ENCODE measurements around the gene ZPLD1. TPM values are rescaled to one million over a fixed set of nuclear protein-coding genes. Genes with fewer than 3 reads are reported as not detected.

ZPLD1 gene
- total RNA-seq, 1 donor from 2014 or later: not detected

DNA sequence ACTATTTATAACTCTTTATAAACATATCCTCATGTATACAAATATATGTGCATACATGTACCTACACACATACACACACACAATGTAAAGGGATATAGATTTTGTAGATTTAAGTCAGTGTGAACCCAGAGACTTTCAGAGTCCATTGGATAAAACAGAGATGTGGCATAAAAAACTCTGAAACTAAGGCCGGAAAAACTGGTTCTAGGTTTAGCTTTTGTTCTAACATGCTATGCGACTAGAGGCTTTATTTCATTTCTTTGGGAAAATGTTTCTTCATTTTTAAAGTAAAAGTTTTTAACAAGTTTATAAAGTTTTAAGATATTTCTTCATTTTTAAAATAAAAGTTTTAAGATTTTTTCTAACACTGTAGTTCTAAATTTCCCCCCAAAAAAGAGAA, 36.7 kb downstream of the ZPLD1 start:
- Mint-ChIP-seq H3K27me3 (ENCODE audit: low read depth) (peaks cover 4% of the 10 kb centered on the region), H3K4me1 (ENCODE audit: low read depth) (no peaks in the 10 kb centered on the region), H3K4me3 (ENCODE audit: low read depth) (no peak overlapping the region), H3K27ac (no peak overlapping the region), H3K36me3 (ENCODE audit: low read depth) (no peaks in the 10 kb centered on the region), H3K9me3 (no peaks in the 10 kb centered on the region)
- intact Hi-C loops (cut with micrococcal nuclease): no loop called here
- no peak for DNase-seq (ENCODE audit: low spot score)

DNA sequence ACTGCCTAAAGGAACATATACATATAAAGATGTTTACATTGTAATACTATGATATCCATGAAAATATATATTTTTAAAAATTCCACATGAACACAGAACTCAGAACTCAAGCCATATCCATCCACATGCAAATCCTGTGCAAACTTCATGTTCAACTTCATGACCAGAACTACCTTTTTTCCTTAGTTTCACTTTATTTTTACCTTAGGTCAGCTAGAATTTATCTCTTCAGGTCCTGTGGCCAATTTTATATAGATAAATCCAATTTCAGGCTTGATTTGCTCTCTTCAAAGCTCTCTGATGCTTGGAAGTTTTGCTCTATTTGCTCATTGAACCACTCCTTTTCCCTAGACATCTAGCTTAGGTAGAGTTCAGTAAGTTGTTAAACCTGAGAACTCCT, 38.8 kb downstream of the ZPLD1 start:
- intact Hi-C loops (cut with micrococcal nuclease): no loop called here
- Mint-ChIP-seq H3K27me3 (ENCODE audit: low read depth) (no peaks in the 10 kb centered on the region), H3K27ac (no peak overlapping the region), H3K9me3 (no peaks in the 10 kb centered on the region), H3K4me1 (ENCODE audit: low read depth) (no peaks in the 10 kb centered on the region), H3K4me3 (ENCODE audit: low read depth) (no peak overlapping the region), H3K36me3 (ENCODE audit: low read depth) (no peaks in the 10 kb centered on the region)
- no peak for DNase-seq (ENCODE audit: low spot score)

DNA sequence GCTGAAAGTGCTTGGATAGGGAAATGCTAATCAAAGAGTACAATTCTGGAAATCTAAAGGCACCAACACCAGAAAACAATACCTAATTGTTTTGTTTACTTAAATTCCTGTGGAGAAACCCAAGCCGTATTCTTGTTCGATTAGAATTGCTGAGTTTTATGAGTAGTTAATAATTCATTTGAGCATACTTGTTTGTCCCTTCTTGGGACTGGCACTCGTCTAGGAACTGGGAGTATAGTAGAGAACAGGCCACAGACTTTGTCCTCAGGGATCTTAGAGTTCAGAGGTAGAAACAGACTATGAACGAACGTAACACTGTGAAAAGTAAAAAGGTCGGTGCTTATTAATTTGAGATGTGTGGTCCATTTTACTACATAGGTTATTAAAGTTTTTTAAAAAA, 39.4 kb downstream of the ZPLD1 start:
- no peaks in the 10 kb centered on the region for H3K36me3 Mint-ChIP-seq (ENCODE audit: low read depth)
- intact Hi-C loops (cut with micrococcal nuclease): no loop called here
- H3K4me1 Mint-ChIP-seq (ENCODE audit: low read depth): no peaks in the 10 kb centered on the region
- no peak for DNase-seq (ENCODE audit: low spot score)
- H3K27ac Mint-ChIP-seq: no peak overlapping the region
- H3K27me3 Mint-ChIP-seq (ENCODE audit: low read depth): no peaks in the 10 kb centered on the region
- H3K4me3 Mint-ChIP-seq (ENCODE audit: low read depth): no peak overlapping the region
- no peaks in the 10 kb centered on the region for H3K9me3 Mint-ChIP-seq

DNA sequence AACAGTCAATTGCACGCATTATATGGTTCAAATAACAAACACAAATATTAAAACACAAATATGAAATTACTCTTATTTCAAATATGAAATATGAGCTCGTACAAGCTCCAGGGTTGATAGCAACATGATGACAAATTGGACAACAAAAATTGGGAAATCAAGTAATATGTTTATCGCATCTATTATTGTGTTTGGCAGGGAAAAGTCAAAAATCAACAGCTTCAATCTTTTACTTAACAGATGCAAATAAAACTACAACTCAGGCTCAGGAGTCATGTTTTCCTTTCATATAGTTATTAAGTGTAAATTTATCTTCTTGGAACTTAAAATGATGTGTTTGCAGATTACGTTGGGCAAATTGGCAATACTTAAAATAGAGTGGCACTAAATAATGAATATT, 41.4 kb downstream of the ZPLD1 start:
- no peaks in the 10 kb centered on the region for H3K9me3 Mint-ChIP-seq
- H3K4me3 Mint-ChIP-seq (ENCODE audit: low read depth): no peak overlapping the region
- no peaks in the 10 kb centered on the region for H3K36me3 Mint-ChIP-seq (ENCODE audit: low read depth)
- DNase-seq (ENCODE audit: low spot score): no peak
- intact Hi-C loops (cut with micrococcal nuclease): no loop called here
- no peak overlapping the region for H3K27ac Mint-ChIP-seq
- peaks cover 1% of the 10 kb centered on the region for H3K4me1 Mint-ChIP-seq (ENCODE audit: low read depth)
- H3K27me3 Mint-ChIP-seq (ENCODE audit: low read depth): no peaks in the 10 kb centered on the region

DNA sequence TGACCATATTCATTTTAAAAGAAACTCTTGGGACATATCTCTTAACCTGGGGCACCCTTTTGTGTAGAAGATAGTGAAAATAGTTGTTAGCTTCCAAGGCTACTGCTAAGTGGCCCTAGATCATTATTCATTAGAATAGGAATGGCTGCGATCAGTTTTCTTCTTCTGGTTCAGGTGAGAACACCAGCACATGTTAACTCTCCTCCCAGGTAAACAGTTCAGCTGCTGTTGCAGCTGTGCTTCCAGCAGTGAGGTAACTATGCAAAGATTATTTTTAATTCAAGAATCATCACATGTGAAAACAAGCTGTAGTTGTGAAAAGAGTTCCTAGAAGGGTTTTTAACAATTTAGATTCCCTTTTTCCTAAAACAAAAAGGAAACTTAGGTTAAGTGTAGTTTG, 43.3 kb downstream of the ZPLD1 start:
- Mint-ChIP-seq H3K4me3 (ENCODE audit: low read depth) (no peak overlapping the region), H3K4me1 (ENCODE audit: low read depth) (peaks cover 1% of the 10 kb centered on the region), H3K27ac (no peak overlapping the region), H3K27me3 (ENCODE audit: low read depth) (no peaks in the 10 kb centered on the region), H3K36me3 (ENCODE audit: low read depth) (no peaks in the 10 kb centered on the region), H3K9me3 (no peaks in the 10 kb centered on the region)
- no peak for DNase-seq (ENCODE audit: low spot score)
- intact Hi-C loops (cut with micrococcal nuclease): no loop called here

DNA sequence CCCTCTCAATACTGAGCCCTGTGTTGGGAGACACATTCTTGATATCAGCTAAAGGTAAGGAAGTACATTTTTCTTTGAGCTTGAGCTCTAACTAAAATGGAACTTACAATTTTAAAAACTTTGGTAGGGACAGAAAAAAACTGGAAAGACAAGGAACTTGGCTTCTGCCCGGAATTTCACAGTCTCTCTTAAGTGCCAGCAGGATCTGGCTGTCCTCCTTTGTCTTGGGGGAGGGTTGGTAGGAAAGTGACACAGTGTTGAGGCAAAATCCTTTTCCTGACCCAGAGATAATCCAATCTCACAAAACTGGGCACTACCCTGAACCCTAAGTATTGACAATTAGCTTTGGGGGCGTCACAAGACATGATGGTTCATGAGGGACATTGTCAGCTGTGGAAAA, 45.3 kb downstream of the ZPLD1 start:
- no peak for DNase-seq (ENCODE audit: low spot score)
- H3K9me3 Mint-ChIP-seq: no peaks in the 10 kb centered on the region
- intact Hi-C loops (cut with micrococcal nuclease): no loop called here
- no peaks in the 10 kb centered on the region for H3K27me3 Mint-ChIP-seq (ENCODE audit: low read depth)
- H3K4me1 Mint-ChIP-seq (ENCODE audit: low read depth): peaks cover 1% of the 10 kb centered on the region
- no peaks in the 10 kb centered on the region for H3K36me3 Mint-ChIP-seq (ENCODE audit: low read depth)
- no peak overlapping the region for H3K4me3 Mint-ChIP-seq (ENCODE audit: low read depth)
- H3K27ac Mint-ChIP-seq: no peak overlapping the region

DNA sequence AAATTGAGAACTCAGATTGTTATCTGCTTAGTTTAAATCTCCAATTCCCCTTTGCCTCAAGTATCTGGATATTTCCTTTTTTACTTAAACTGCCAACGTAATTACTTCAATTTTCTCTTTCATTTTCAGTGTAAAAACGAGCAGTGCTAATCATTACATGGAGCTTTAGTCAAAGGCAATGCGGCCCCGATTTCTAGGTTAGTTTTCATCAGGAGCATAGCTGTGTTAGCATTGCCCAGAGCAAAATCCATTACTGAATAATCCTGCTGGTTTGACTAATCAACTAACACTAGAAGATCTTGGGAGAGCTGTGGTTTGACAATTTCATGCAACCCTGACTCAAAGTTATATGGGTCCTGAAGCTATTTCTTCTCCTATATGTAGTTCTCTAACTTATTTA, 46.2 kb downstream of the ZPLD1 start:
- Mint-ChIP-seq H3K36me3 (ENCODE audit: low read depth) (no peaks in the 10 kb centered on the region), H3K4me1 (ENCODE audit: low read depth) (peaks cover 1% of the 10 kb centered on the region), H3K4me3 (ENCODE audit: low read depth) (no peak overlapping the region), H3K27ac (no peak overlapping the region), H3K9me3 (no peaks in the 10 kb centered on the region), H3K27me3 (ENCODE audit: low read depth) (no peaks in the 10 kb centered on the region)
- no peak for DNase-seq (ENCODE audit: low spot score)
- intact Hi-C loops (cut with micrococcal nuclease): no loop called here

DNA sequence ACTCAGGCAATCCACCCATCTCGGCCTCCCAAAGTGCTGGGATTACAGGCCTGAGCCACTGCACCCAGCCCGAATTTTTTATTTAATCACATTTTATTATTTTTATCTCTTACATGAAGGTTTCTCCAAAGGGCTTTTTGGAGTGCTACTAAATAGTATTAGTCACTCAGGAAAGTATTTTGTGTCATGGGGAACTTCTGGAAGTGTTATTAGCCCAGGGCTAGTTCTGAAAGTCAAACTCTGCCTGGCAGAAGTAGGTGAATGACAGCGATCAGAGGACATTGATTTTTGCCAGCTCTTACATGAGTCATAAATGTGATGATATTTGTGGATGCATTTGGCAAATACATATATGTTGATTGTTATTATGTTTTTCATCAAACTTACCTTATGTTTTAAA, 48.7 kb downstream of the ZPLD1 start:
- H3K27ac Mint-ChIP-seq: no peak overlapping the region
- no peaks in the 10 kb centered on the region for H3K9me3 Mint-ChIP-seq
- no peak overlapping the region for H3K4me3 Mint-ChIP-seq (ENCODE audit: low read depth)
- H3K27me3 Mint-ChIP-seq (ENCODE audit: low read depth): no peaks in the 10 kb centered on the region
- H3K4me1 Mint-ChIP-seq (ENCODE audit: low read depth): peaks cover 1% of the 10 kb centered on the region
- H3K36me3 Mint-ChIP-seq (ENCODE audit: low read depth): no peaks in the 10 kb centered on the region
- intact Hi-C loops (cut with micrococcal nuclease): no loop called here
- no peak for DNase-seq (ENCODE audit: low spot score)

DNA sequence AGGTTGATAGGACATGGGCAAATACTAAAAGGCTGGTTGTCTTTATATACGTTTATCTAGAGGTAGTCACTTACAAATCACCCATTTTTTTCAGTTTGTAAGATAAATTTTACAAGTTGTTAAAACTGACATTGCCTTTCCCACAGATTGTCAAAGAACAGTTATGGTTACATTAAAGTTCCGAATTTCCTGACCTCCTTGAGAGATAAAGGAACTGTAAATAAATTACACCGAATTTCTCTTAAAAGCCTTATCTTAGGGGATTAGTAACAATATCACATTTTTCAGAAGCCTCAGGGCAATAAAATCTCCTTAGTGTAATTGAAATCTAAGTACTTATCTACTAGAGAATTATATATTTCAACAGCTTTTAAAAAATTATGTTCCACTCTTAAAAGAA, 49.5 kb downstream of the ZPLD1 start:
- DNase-seq (ENCODE audit: low spot score): no peak
- no peak overlapping the region for H3K4me3 Mint-ChIP-seq (ENCODE audit: low read depth)
- no peaks in the 10 kb centered on the region for H3K36me3 Mint-ChIP-seq (ENCODE audit: low read depth)
- H3K9me3 Mint-ChIP-seq: no peaks in the 10 kb centered on the region
- H3K4me1 Mint-ChIP-seq (ENCODE audit: low read depth): peaks cover 1% of the 10 kb centered on the region
- intact Hi-C loops (cut with micrococcal nuclease): no loop called here
- no peak overlapping the region for H3K27ac Mint-ChIP-seq
- H3K27me3 Mint-ChIP-seq (ENCODE audit: low read depth): no peaks in the 10 kb centered on the region

DNA sequence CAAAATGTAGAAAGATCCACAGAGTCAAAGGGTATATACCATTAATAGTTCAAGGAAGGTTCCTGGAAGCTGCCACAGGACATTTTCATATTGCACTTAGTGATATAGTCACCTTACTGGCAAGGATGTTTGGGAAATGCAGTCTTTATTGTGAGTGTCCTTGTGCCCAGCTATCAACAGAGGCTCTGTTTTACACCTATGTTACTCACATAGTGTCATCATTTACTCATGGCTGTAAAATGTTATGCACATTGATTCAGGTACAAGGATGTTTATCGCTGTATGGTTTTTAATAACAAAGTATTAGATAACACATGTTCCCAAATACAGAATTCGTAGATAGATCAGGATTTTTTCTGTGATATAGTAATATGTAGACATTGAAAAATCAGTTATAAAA, 50.9 kb downstream of the ZPLD1 start:
- no peak overlapping the region for H3K4me3 Mint-ChIP-seq (ENCODE audit: low read depth)
- intact Hi-C loops (cut with micrococcal nuclease): no loop called here
- no peak for DNase-seq (ENCODE audit: low spot score)

DNA sequence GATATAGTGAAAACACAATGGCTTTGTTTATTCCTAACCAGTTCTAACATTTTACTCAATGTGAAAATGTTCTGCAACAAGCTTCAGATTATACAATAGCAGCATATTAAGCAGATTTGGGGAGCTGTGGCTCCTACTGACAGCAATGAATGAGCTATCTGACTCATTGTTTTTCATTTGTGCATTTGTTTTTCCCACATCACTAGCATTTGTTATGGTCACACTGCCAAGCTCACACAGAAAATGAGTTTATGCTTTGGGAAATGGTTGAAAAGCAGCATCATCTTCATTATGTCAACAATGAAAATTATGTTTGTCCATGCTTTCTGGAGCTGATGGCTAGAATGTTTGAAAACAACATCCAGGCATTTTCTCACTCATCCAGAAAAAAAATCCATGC, 53.5 kb downstream of the ZPLD1 start:
- H3K27ac Mint-ChIP-seq: no peak overlapping the region
- H3K27me3 Mint-ChIP-seq (ENCODE audit: low read depth): no peaks in the 10 kb centered on the region
- no peaks in the 10 kb centered on the region for H3K4me1 Mint-ChIP-seq (ENCODE audit: low read depth)
- intact Hi-C loops (cut with micrococcal nuclease): no loop called here
- DNase-seq (ENCODE audit: low spot score): no peak
- no peaks in the 10 kb centered on the region for H3K36me3 Mint-ChIP-seq (ENCODE audit: low read depth)
- no peaks in the 10 kb centered on the region for H3K9me3 Mint-ChIP-seq
- no peak overlapping the region for H3K4me3 Mint-ChIP-seq (ENCODE audit: low read depth)

More for the DNA sequence above, 50.9 kb downstream of the ZPLD1 start:
- Mint-ChIP-seq H3K9me3 (no peaks in the 10 kb centered on the region), H3K4me1 (ENCODE audit: low read depth) (peaks cover 1% of the 10 kb centered on the region), H3K36me3 (ENCODE audit: low read depth) (no peaks in the 10 kb centered on the region), H3K27me3 (ENCODE audit: low read depth) (no peaks in the 10 kb centered on the region), H3K27ac (no peak overlapping the region)

DNA sequence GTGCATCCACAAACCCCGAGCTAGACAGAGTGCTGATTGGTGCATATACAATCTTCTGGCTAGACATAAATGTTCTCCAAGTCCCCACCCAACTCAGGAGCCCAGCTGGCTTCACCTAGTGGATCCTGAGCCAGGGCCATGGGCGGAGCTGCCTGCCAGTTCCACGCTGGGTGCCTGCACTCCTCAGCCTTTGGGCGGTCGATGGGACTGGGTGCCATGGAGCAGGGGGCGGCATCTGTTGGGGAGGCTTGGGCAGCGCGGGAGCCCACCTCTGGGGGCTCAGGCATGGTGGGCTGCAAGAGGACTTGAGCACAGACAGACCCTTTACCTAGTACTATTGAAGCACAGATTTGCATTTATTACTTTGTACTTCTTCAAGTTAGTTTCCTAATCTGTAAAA, 57.5 kb downstream of the ZPLD1 start:
- H3K4me3 Mint-ChIP-seq (ENCODE audit: low read depth): no peak overlapping the region
- no peaks in the 10 kb centered on the region for H3K27me3 Mint-ChIP-seq (ENCODE audit: low read depth)
- no peak for DNase-seq (ENCODE audit: low spot score)
- no peaks in the 10 kb centered on the region for H3K4me1 Mint-ChIP-seq (ENCODE audit: low read depth)
- intact Hi-C loops (cut with micrococcal nuclease): no loop called here
- no peak overlapping the region for H3K27ac Mint-ChIP-seq
- H3K9me3 Mint-ChIP-seq: no peaks in the 10 kb centered on the region
- H3K36me3 Mint-ChIP-seq (ENCODE audit: low read depth): no peaks in the 10 kb centered on the region

DNA sequence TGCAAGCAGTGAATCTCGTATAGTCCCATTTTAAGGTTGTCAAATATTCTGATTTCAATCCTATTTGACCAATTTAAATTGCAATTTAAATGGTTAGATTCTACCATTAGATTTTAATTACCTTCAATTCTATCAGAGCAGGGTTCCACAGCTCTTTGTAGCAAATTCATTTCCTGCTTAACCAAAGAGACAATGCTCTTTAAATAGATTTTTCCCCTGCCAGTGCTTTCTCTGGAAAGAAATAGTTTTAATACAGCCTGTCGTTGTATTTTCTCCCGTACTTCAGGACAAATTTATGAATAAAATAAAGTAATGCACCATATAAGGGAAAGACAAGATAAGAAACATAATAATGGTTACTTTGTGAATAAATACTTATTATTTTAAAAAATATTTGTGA, 62.8 kb downstream of the ZPLD1 start:
- H3K27ac Mint-ChIP-seq: no peak overlapping the region
- H3K9me3 Mint-ChIP-seq: no peaks in the 10 kb centered on the region
- intact Hi-C loops (cut with micrococcal nuclease): no loop called here
- H3K36me3 Mint-ChIP-seq (ENCODE audit: low read depth): no peaks in the 10 kb centered on the region
- H3K27me3 Mint-ChIP-seq (ENCODE audit: low read depth): no peaks in the 10 kb centered on the region
- H3K4me3 Mint-ChIP-seq (ENCODE audit: low read depth): no peak overlapping the region
- no peak for DNase-seq (ENCODE audit: low spot score)
- no peaks in the 10 kb centered on the region for H3K4me1 Mint-ChIP-seq (ENCODE audit: low read depth)

DNA sequence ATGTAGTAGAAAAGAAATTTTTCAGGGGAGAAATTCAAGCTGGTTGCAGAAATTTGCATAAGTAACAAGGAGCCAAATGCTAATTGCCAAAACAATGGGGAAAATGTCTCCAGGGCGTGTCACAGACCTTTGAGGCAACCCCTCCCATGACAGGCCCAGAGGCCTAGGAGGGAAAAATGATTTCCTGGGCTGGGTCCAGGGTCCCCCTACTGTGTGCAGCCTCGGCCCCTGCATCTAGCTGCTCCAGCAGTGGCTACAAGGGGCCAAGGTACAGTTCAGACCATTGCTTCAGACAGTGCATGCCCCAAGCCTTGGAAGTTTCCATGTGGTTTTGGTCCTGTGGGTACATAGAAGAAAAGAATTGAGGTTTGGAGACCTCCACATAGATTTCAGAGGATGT, 70.7 kb downstream of the ZPLD1 start:
- H3K27me3 Mint-ChIP-seq (ENCODE audit: low read depth): no peaks in the 10 kb centered on the region
- no peak overlapping the region for H3K4me3 Mint-ChIP-seq (ENCODE audit: low read depth)
- H3K9me3 Mint-ChIP-seq: peaks cover 3% of the 10 kb centered on the region
- no peaks in the 10 kb centered on the region for H3K4me1 Mint-ChIP-seq (ENCODE audit: low read depth)
- H3K36me3 Mint-ChIP-seq (ENCODE audit: low read depth): no peaks in the 10 kb centered on the region
- intact Hi-C loops (cut with micrococcal nuclease): no loop called here
- no peak overlapping the region for H3K27ac Mint-ChIP-seq
- DNase-seq (ENCODE audit: low spot score): no peak

All from activated T-helper 2 cell treated with anti-CD3 and anti-CD28 coated beads, Interferon-gamma antibody, Interleukin-2, Interleukin-4, amounts not matched to agents 10 μg/mL and 5 μg/mL and 100 μg/mL, durations not matched to agents 14 hours and 24 hours and 36 hours (primary cell).